Fibroblast of lung (primary cell): ENCODE measurements around the gene APOL3. TPM values are rescaled to one million over a fixed set of nuclear protein-coding genes. Genes with fewer than 3 reads are reported as not detected.

ENCODE experiments used
- DNase-seq, 2 donors: peaks; one replicate each; pipeline versions ENCODE4 v3.0.0 to v3.0.0-alpha.2; 2010; ENCODE audit warnings: low read depth in 2 of 2
- H2AFZ ChIP-seq: 2 replicates; pipeline ENCODE4 v1.5.1; 2012; ENCODE audit warnings: low read length, control low read depth, inconsistent platforms
- H3K27ac ChIP-seq: 2 replicates; pipeline ENCODE4 v1.5.1; 2011; ENCODE audit warnings: low read length, control low read depth; ENCODE audit not compliant: insufficient read depth
- H3K27me3 ChIP-seq: 2 replicates; pipeline ENCODE4 v1.5.1; 2011; ENCODE audit warnings: mild to moderate bottlenecking, low read length; ENCODE audit not compliant: control insufficient read depth, insufficient read depth
- H3K36me3 ChIP-seq: 2 replicates; pipeline ENCODE4 v1.5.1; 2011; ENCODE audit warnings: low read length; ENCODE audit not compliant: control insufficient read depth, insufficient read depth
- H3K4me1 ChIP-seq: 2 replicates; pipeline ENCODE4 v1.5.1; 2011; ENCODE audit warnings: low read length; ENCODE audit not compliant: control insufficient read depth, insufficient read depth; ENCODE audit errors: extremely low read depth
- H3K4me2 ChIP-seq: 2 replicates; pipeline ENCODE4 v1.5.1; 2011; ENCODE audit warnings: low read length, control low read depth; ENCODE audit not compliant: insufficient read depth; ENCODE audit errors: extremely low read depth
- H3K4me3 ChIP-seq, 4 experiments: fragments of 200-600 bp in 1 of 4; sonication (generic) in 1 of 4; replicated peaks in 1 of 4; 2 replicates each; pipeline ENCODE4 v1.5.1; 2011 to 2016; ENCODE audit warnings: low read length in 4 of 4, low read depth in 3 of 4, mild to moderate bottlenecking in 3 of 4, control low read depth in 2 of 4, inconsistent platforms in 1 of 4, mixed read lengths in 1 of 4; ENCODE audit not compliant: insufficient read depth in 1 of 4; ENCODE audit errors: control extremely low read depth in 1 of 4
- H3K79me2 ChIP-seq: 2 replicates; pipeline ENCODE4 v1.5.1; 2012; ENCODE audit warnings: mild to moderate bottlenecking, low read length, inconsistent platforms; ENCODE audit not compliant: control insufficient read depth, insufficient read depth
- H3K9ac ChIP-seq: 2 replicates; pipeline ENCODE4 v1.5.1; 2011; ENCODE audit warnings: mild to moderate bottlenecking, low read length, control low read depth; ENCODE audit not compliant: insufficient read depth
- H3K9me3 ChIP-seq: 2 replicates; pipeline ENCODE4 v1.5.1; 2012; ENCODE audit warnings: low read depth, low read length; ENCODE audit not compliant: control insufficient read depth, insufficient read depth
- H4K20me1 ChIP-seq: 2 replicates; pipeline ENCODE4 v1.5.1; 2011; ENCODE audit warnings: low read length; ENCODE audit not compliant: control insufficient read depth, insufficient read depth; ENCODE audit errors: extremely low read depth
- EZH2 ChIP-seq: IDR thresholded peaks from 2 replicates; pipeline ENCODE4 v1.5.1; 2012; ENCODE audit warnings: low read length, control low read depth, mild to moderate bottlenecking; ENCODE audit errors: missing control alignments
- polyA plus RNA-seq, 2 donors: library from polyadenylated mRNA; depleted of rRNA in 1 of 2; stranded (reverse) in 1 of 2; unstranded in 1 of 2; fragments of >200 nt; gene quantifications; 2 replicates each; pipeline ENCODE4 v1.2.1, GENCODE V29; 2011 to 2012; ENCODE audit warnings: missing spikeins in 1 of 2
- total RNA-seq: library from RNA; depleted of rRNA; stranded (reverse); fragments of >200 nt; gene quantifications from 2 replicates; pipeline ENCODE4 v1.2.1, GENCODE V29; 2014
- TF ChIP-seq, protein P1 (sequence below), 2 donors: IDR thresholded peaks in 1 of 2; conservative IDR thresholded peaks in 1 of 2; 1 replicate in 1 of 2; 2 replicates in 1 of 2; pipeline ENCODE4 v1.5.1; 2011 to 2012; ENCODE audit warnings: low read length in 2 of 2, control low read depth in 1 of 2, inconsistent platforms in 1 of 2, low read depth in 1 of 2, mild to moderate bottlenecking in 1 of 2

The APOL3 gene
- total and polyA plus RNA-seq, 2 donors (not counting 1 experiment from before 2014, with no cell fraction given) = 22.5 to 42.3 TPM

DNA sequence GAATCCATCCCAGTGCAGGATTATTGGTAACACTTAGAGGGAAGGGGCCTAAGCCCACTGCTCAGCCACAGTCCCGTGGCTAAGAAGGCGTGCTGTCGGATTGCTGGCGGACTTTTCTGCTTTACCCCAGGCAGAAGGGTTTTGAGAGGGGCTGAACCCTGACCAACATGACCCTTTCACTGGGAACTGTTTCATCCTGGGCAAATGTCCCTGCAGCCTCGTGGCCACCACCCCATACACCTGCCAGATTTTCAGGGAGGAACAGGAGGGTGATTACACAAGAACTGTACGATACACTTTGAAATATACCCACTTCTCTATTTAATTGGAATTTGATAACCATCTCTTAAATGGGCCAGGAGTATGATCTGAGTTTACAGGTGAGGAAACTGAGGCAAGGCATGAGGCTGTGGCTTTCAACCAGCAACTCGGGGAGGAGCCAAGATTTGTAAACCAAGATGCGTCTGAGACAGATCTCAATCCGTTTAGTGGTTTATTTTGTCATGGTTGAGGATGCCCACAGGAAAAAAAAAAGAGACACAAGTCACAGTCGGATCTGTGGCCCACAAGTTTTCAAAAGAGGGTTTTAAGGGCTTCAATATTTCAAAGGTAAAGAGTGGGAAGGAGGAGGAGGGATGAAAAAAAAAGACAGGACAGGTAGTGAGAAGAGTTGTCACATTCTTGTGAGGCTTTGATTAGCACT is 6.1 kb upstream of the APOL3 start:
- no peak for DNase-seq
- Histone ChIP-seq H3K9me3 (no peaks in the 10 kb centered on the region), H3K36me3 (no peaks in the 10 kb centered on the region), H4K20me1 (no peaks in the 10 kb centered on the region), H3K27me3 (peaks cover 2% of the 10 kb centered on the region), H3K79me2 (no peaks in the 10 kb centered on the region), H3K4me2 (no peak overlapping the region), H3K9ac (no peak overlapping the region), H3K4me3 (no peak overlapping the region), H2AFZ (no peak overlapping the region), H3K27ac (no peak overlapping the region), H3K4me1 (no peaks in the 10 kb centered on the region)
- TF ChIP-seq EZH2 = no peak

DNA sequence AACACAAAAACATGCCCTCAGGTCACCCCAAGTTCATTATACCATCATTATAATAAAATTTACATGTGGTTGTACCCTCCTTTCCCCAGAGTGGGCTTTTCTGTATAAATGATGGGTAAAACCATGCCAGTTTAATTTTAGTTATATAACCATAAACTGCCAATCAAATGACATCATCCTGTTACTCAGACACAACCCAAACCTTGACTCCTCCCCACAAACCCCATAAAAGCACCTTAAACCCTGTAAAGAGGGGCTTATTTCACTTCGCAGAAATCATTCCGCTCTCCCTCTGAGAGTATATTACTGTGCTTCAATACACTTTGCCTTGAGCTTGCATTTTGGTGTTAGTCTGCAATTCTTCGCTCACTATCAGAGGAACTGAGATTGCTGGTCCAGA is 5.5 kb upstream of the APOL3 start:
- Histone ChIP-seq H4K20me1 (no peaks in the 10 kb centered on the region), H3K36me3 (no peaks in the 10 kb centered on the region), H2AFZ (no peak overlapping the region), H3K27me3 (peaks cover 2% of the 10 kb centered on the region), H3K4me3 (no peak overlapping the region), H3K9ac (no peak overlapping the region), H3K79me2 (no peaks in the 10 kb centered on the region), H3K9me3 (no peaks in the 10 kb centered on the region), H3K27ac (no peak overlapping the region), H3K4me2 (no peak overlapping the region), H3K4me1 (no peaks in the 10 kb centered on the region)
- TF ChIP-seq, protein P1, sequence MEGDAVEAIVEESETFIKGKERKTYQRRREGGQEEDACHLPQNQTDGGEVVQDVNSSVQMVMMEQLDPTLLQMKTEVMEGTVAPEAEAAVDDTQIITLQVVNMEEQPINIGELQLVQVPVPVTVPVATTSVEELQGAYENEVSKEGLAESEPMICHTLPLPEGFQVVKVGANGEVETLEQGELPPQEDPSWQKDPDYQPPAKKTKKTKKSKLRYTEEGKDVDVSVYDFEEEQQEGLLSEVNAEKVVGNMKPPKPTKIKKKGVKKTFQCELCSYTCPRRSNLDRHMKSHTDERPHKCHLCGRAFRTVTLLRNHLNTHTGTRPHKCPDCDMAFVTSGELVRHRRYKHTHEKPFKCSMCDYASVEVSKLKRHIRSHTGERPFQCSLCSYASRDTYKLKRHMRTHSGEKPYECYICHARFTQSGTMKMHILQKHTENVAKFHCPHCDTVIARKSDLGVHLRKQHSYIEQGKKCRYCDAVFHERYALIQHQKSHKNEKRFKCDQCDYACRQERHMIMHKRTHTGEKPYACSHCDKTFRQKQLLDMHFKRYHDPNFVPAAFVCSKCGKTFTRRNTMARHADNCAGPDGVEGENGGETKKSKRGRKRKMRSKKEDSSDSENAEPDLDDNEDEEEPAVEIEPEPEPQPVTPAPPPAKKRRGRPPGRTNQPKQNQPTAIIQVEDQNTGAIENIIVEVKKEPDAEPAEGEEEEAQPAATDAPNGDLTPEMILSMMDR (conservative IDR thresholded peaks at IDR 0.05 in 1 of 2, IDR thresholded peaks at IDR 0.05 in 1 of 2; ENCODE audit: low read depth in 1 of 2, low read length in 2 of 2) = no peak
- no peak for TF ChIP-seq EZH2
- no peak for DNase-seq

DNA sequence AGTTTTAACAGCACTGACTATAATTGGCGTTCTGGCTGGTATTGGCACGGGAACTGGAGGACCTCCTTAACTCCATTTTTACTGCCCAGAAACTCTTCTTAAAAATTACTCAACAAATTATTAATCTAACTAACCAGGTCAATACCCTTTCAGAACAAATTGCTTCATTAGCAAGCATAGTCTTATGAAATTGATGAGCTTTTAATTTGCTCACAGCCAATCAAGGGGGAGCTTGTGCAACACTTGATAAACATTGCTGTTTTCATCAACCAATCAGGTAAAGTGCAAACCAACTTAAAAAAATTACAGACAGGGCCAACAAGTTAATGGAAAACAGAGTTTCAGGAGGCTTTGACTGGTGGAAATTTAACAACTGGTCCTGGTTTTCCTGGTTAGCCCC is 4.6 kb upstream of the APOL3 start:
- Histone ChIP-seq H3K4me2 (no peak overlapping the region), H3K4me3 (no peak overlapping the region)
- no peak for DNase-seq

More for the DNA sequence above, 4.6 kb upstream of the APOL3 start:
- Histone ChIP-seq H4K20me1 (no peaks in the 10 kb centered on the region), H2AFZ (no peak overlapping the region), H3K9me3 (no peaks in the 10 kb centered on the region), H3K9ac (no peak overlapping the region), H3K36me3 (no peaks in the 10 kb centered on the region), H3K79me2 (no peaks in the 10 kb centered on the region), H3K27me3 (peaks cover 2% of the 10 kb centered on the region), H3K27ac (no peak overlapping the region), H3K4me1 (no peaks in the 10 kb centered on the region)
- TF ChIP-seq, protein P1 (conservative IDR thresholded peaks at IDR 0.05 in 1 of 2, IDR thresholded peaks at IDR 0.05 in 1 of 2; ENCODE audit: low read depth in 1 of 2, low read length in 2 of 2) = no peak
